ENCODE measurements around the gene REEP3.
"Not testable (repeated sequence)": the region's sequence is repeated elsewhere in the genome, so short reads cannot be mapped to it uniquely, and the experiment has no call there.

The REEP3 gene

GRCh38 chr10:63520500-63521415 is at the start of gene REEP3:
Gene REEP3, plus strand, starts transcription at chr10:63521401. Its CDS starts 145 bp downstream, at chr10:63521546.
- in situ Hi-C loops (cut with MboI; ENCODE audit: low sequenced_read_pairs): no loop called here

- in situ Hi-C loops (cut with MboI; ENCODE audit: low sequenced_read_pairs): no loop called here
Observed at GRCh38 chr10:63474488-63474887, 46.7 kb upstream of the REEP3 start.

GRCh38 chr10:63477927-63478326 is 43.3 kb upstream of the REEP3 start:
- in situ Hi-C loops (cut with MboI; ENCODE audit: low sequenced_read_pairs): no loop called here

GRCh38 chr10:63478564-63478963 is 42.6 kb upstream of the REEP3 start:
- in situ Hi-C loops (cut with MboI; ENCODE audit: low sequenced_read_pairs): no loop called here

- in situ Hi-C loops (cut with MboI; ENCODE audit: low sequenced_read_pairs): no loop called here
Observed at GRCh38 chr10:63480237-63480636, 41.0 kb upstream of the REEP3 start.

GRCh38 chr10:63481815-63482421 is 39.3 kb upstream of the REEP3 start:
- in situ Hi-C loops (cut with MboI; ENCODE audit: low sequenced_read_pairs): no loop called here

GRCh38 chr10:63483983-63484382 is 37.2 kb upstream of the REEP3 start:
- in situ Hi-C loops (cut with MboI; ENCODE audit: low sequenced_read_pairs): no loop called here

- in situ Hi-C loops (cut with MboI; ENCODE audit: low sequenced_read_pairs): no loop called here
Observed at GRCh38 chr10:63487990-63488389, 33.2 kb upstream of the REEP3 start.

GRCh38 chr10:63489838-63490237 is 31.4 kb upstream of the REEP3 start:
- in situ Hi-C loops (cut with MboI; ENCODE audit: low sequenced_read_pairs): no loop called here

GRCh38 chr10:63491588-63492316 is 29.4 kb upstream of the REEP3 start:
- in situ Hi-C loops (cut with MboI; ENCODE audit: low sequenced_read_pairs): no loop called here

- in situ Hi-C loops (cut with MboI; ENCODE audit: low sequenced_read_pairs): not testable (repeated sequence)
Observed at GRCh38 chr10:63492317-63492690, 28.9 kb upstream of the REEP3 start.

- in situ Hi-C loops (cut with MboI; ENCODE audit: low sequenced_read_pairs): no loop called here
Observed at GRCh38 chr10:63493004-63493403, 28.2 kb upstream of the REEP3 start.

- in situ Hi-C loops (cut with MboI; ENCODE audit: low sequenced_read_pairs): no loop called here
Observed at GRCh38 chr10:63494951-63495350, 26.2 kb upstream of the REEP3 start.

- in situ Hi-C loops (cut with MboI; ENCODE audit: low sequenced_read_pairs): no loop called here
Observed at GRCh38 chr10:63496561-63496960, 24.6 kb upstream of the REEP3 start.

GRCh38 chr10:63497321-63497720 is 23.9 kb upstream of the REEP3 start:
- in situ Hi-C loops (cut with MboI; ENCODE audit: low sequenced_read_pairs): no loop called here

GRCh38 chr10:63498665-63499064 is 22.5 kb upstream of the REEP3 start:
- in situ Hi-C loops (cut with MboI; ENCODE audit: low sequenced_read_pairs): no loop called here

GRCh38 chr10:63500551-63500950 is 20.6 kb upstream of the REEP3 start:
- in situ Hi-C loops (cut with MboI; ENCODE audit: low sequenced_read_pairs): not testable (repeated sequence)

- in situ Hi-C loops (cut with MboI; ENCODE audit: low sequenced_read_pairs): no loop called here
Observed at GRCh38 chr10:63501954-63502353, 19.2 kb upstream of the REEP3 start.

- in situ Hi-C loops (cut with MboI; ENCODE audit: low sequenced_read_pairs): no loop called here
Observed at GRCh38 chr10:63502832-63503231, 18.4 kb upstream of the REEP3 start.

- in situ Hi-C loops (cut with MboI; ENCODE audit: low sequenced_read_pairs): no loop called here
Observed at GRCh38 chr10:63503395-63503794, 17.8 kb upstream of the REEP3 start.

- in situ Hi-C loops (cut with MboI; ENCODE audit: low sequenced_read_pairs): no loop called here
Observed at GRCh38 chr10:63504145-63504881, 16.9 kb upstream of the REEP3 start.

Measured in HL-60/S4 (cell line).